SU-DHL-6 (cell line): ENCODE measurements around the gene ZNF24.

Source experiments
- H2AFZ ChIP-seq: fragments of 200-600 bp; sonication (generic); 2 replicates; pipeline ENCODE4 v1.6.1; 2014; ENCODE audit warnings: low read depth, mild to moderate bottlenecking, moderate library complexity, mixed read lengths, antibody characterized with exemption, low read length; ENCODE audit not compliant: severe bottlenecking
- H3F3A ChIP-seq: fragments of 200-600 bp; shearing (Covaris generic); 2 replicates; pipeline ENCODE4 v1.6.0; 2016; ENCODE audit warnings: antibody characterized with exemption, mild to moderate bottlenecking; ENCODE audit not compliant: insufficient read depth
- H3K27ac ChIP-seq: fragments of 200-600 bp; sonication (generic); 2 replicates; pipeline ENCODE4 v1.5.1; 2016; ENCODE audit warnings: low read depth, mild to moderate bottlenecking, low read length, moderate library complexity, mixed read lengths
- H3K27me3 ChIP-seq: fragments of 200-600 bp; sonication (generic), shearing (Covaris generic); 2 replicates; pipeline ENCODE4 v1.6.0; 2014; ENCODE audit warnings: mild to moderate bottlenecking, low read length
- H3K36me3 ChIP-seq: fragments of 200-600 bp; sonication (generic); 2 replicates; pipeline ENCODE4 v1.6.1; 2014; ENCODE audit warnings: mild to moderate bottlenecking, low read length, mixed read lengths
- H3K4me2 ChIP-seq: fragments of 300-600, 200-600 bp; shearing (Covaris generic), sonication (generic); 2 replicates; pipeline ENCODE4 v1.6.0; 2014; ENCODE audit warnings: low read length, low read depth, mild to moderate bottlenecking; ENCODE audit not compliant: poor library complexity, severe bottlenecking
- H3K4me3 ChIP-seq: fragments of 200-600 bp; sonication (generic); 2 replicates; pipeline ENCODE4 v1.5.1; 2014; ENCODE audit warnings: antibody characterized with exemption, low read length, mild to moderate bottlenecking, mixed read lengths; ENCODE audit not compliant: insufficient read depth, poor library complexity, severe bottlenecking
- H3K79me2 ChIP-seq: fragments of 200-600 bp; sonication (generic); 2 replicates; pipeline ENCODE4 v1.6.1; 2014; ENCODE audit warnings: mild to moderate bottlenecking, low read length, moderate library complexity; ENCODE audit not compliant: insufficient read depth
- H3K9ac ChIP-seq: fragments of 200-600 bp; sonication (generic); 2 replicates; pipeline ENCODE4 v1.7.0; 2014; ENCODE audit warnings: mild to moderate bottlenecking, low read length
- H3K9me2 ChIP-seq: fragments of 200-600 bp; sonication (generic); replicated peaks from 2 replicates; pipeline ENCODE4 v1.6.1; 2014; ENCODE audit warnings: low read length; ENCODE audit not compliant: insufficient read depth
- H3K9me3 ChIP-seq: fragments of 200-600 bp; sonication (generic); 2 replicates; pipeline ENCODE4 v1.6.1; 2014; ENCODE audit warnings: low read length, mixed read lengths; ENCODE audit not compliant: insufficient read depth
- H4K20me1 ChIP-seq: fragments of 200-600 bp; sonication (generic); 2 replicates; pipeline ENCODE4 v1.6.1; 2014; ENCODE audit warnings: low read depth, mild to moderate bottlenecking, antibody characterized with exemption, low read length, moderate library complexity, mixed read lengths
- EZH2phosphoT487 ChIP-seq: fragments of 200-600 bp; sonication (generic), shearing (Covaris generic); conservative IDR thresholded peaks from 2 replicates; pipeline ENCODE4 v1.6.1; 2018; ENCODE audit warnings: mild to moderate bottlenecking, antibody characterized with exemption, low read length, moderate library complexity, mixed read lengths
- TF ChIP-seq, protein P1 (sequence below): fragments of 200-600 bp; sonication (generic); IDR thresholded peaks from one replicate; pipeline ENCODE4 v1.5.1; 2017; ENCODE audit warnings: antibody characterized with exemption, mild to moderate bottlenecking, low read length, moderate library complexity; ENCODE audit not compliant: insufficient read depth, poor library complexity, severe bottlenecking

The ZNF24 gene

DNA sequence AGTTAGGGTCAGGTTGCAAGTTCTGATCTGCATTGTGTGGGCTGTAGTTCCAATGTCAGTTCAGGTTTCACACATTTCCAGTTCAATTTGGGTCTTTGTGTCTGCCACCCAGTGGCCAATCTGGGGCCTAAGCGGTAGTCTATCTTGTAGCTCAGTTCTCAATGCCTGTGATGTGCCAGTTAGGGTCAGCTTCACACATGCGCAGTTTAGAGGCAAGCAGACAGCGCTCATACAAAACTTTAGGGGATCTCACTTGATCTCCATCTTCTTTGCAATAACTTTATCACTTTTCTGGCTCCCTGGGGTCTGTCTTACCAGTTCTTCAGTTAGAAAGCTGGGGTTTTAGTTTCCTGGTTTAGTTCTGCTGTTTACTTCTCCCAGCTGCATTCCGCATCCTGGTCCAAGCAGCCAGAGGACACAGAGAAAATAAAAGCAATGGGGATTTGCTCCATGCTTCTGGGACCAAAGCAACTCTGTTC lies 11.0 kb upstream of the ZNF24 start:
- peak overlapping the region; percentile 33 for H2AFZ ChIP-seq
- no peaks in the 10 kb centered on the region for H3K27me3 ChIP-seq
- H3K27ac ChIP-seq = no peak overlapping the region
- H3K4me2 ChIP-seq = peak overlapping the region; percentile 8
- no peak overlapping the region for H3K9ac ChIP-seq
- H3K9me2 ChIP-seq = no peaks in the 10 kb centered on the region
- H3K9me3 ChIP-seq = peaks cover 25% of the 10 kb centered on the region
- H3K79me2 ChIP-seq = no peaks in the 10 kb centered on the region
- H3K4me3 ChIP-seq = no peak overlapping the region
- H3K36me3 ChIP-seq = no peaks in the 10 kb centered on the region
- H4K20me1 ChIP-seq = no peaks in the 10 kb centered on the region
- H3F3A ChIP-seq = no peaks in the 10 kb centered on the region
- no peak for TF ChIP-seq EZH2phosphoT487
- TF ChIP-seq, protein P1, sequence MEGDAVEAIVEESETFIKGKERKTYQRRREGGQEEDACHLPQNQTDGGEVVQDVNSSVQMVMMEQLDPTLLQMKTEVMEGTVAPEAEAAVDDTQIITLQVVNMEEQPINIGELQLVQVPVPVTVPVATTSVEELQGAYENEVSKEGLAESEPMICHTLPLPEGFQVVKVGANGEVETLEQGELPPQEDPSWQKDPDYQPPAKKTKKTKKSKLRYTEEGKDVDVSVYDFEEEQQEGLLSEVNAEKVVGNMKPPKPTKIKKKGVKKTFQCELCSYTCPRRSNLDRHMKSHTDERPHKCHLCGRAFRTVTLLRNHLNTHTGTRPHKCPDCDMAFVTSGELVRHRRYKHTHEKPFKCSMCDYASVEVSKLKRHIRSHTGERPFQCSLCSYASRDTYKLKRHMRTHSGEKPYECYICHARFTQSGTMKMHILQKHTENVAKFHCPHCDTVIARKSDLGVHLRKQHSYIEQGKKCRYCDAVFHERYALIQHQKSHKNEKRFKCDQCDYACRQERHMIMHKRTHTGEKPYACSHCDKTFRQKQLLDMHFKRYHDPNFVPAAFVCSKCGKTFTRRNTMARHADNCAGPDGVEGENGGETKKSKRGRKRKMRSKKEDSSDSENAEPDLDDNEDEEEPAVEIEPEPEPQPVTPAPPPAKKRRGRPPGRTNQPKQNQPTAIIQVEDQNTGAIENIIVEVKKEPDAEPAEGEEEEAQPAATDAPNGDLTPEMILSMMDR = peak; percentile 96

- H2AFZ ChIP-seq = no peak overlapping the region
- H3K79me2 ChIP-seq = no peaks in the 10 kb centered on the region
- peaks cover 25% of the 10 kb centered on the region for H3K9me3 ChIP-seq
- no peaks in the 10 kb centered on the region for H3K36me3 ChIP-seq
- TF ChIP-seq, protein P1 = no peak
- no peak for TF ChIP-seq EZH2phosphoT487
- no peak overlapping the region for H3K4me2 ChIP-seq
- H3K4me3 ChIP-seq = no peak overlapping the region
- H3K27me3 ChIP-seq = no peaks in the 10 kb centered on the region
- H3K9me2 ChIP-seq = no peaks in the 10 kb centered on the region
- no peak overlapping the region for H3K9ac ChIP-seq
- no peaks in the 10 kb centered on the region for H4K20me1 ChIP-seq
- H3F3A ChIP-seq = no peaks in the 10 kb centered on the region
- H3K27ac ChIP-seq = no peak overlapping the region
Observed at GRCh38 chr18:35352778-35353177, 8.6 kb upstream of the ZNF24 start.

DNA sequence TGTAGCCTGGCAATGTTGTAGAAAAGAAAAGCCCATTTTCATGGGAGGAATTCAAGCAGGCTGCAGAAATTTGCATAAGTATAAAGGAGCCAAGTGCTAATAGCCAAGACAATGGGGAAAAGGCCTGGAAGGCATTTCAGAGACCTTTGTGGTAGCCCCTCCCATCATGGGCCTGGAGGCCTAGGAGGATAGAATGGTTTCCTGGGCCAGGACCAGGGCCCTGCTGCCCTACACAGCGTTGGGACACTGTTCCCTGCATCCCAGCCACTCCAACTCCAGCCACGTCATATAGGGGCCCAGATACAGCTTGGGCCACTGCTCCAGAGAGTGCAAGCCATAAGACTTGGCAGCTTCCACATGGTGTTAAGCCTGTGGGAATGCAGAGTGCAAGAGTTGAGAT lies 8.1 kb upstream of the ZNF24 start:
- Histone ChIP-seq H2AFZ (no peak overlapping the region), H3K9me3 (peaks cover 25% of the 10 kb centered on the region), H3K9me2 (no peaks in the 10 kb centered on the region), H3F3A (no peaks in the 10 kb centered on the region), H3K4me2 (no peak overlapping the region), H3K9ac (no peak overlapping the region), H3K79me2 (no peaks in the 10 kb centered on the region), H3K36me3 (no peaks in the 10 kb centered on the region), H3K27me3 (no peaks in the 10 kb centered on the region), H3K27ac (no peak overlapping the region), H3K4me3 (no peak overlapping the region), H4K20me1 (no peaks in the 10 kb centered on the region)
- TF ChIP-seq EZH2phosphoT487 = no peak
- TF ChIP-seq, protein P1 = no peak
